Fibroblast of villous mesenchyme (primary cell): Measurements from ENCODE around the gene MGAT2. TPM values are rescaled to one million over a fixed set of nuclear protein-coding genes. Genes with fewer than 3 reads are reported as not detected.

ENCODE experiments used
- DNase-seq: peaks from one replicate; pipeline ENCODE4 v3.0.0-alpha.2; 2010; ENCODE audit warnings: low read depth
- H3K4me3 ChIP-seq: 2 replicates; pipeline ENCODE4 v1.5.1; 2011; ENCODE audit warnings: low read depth, mild to moderate bottlenecking, low read length
- CTCF ChIP-seq: IDR thresholded peaks from 2 replicates; pipeline ENCODE4 v1.5.1; 2012; ENCODE audit warnings: low read depth, mild to moderate bottlenecking, low read length; ENCODE audit not compliant: insufficient read depth
- small RNA-seq: library from RNA; depleted of rRNA; stranded (forward); fragments of <200 nt; gene quantifications from one replicate; pipeline ENCODE3, GENCODE V24; 2012
- total RNA-seq: library from RNA; depleted of rRNA; stranded (reverse); fragments of >200 nt; gene quantifications from 2 replicates; pipeline ENCODE4 v1.2.3, GENCODE V29; 2012

Gene MGAT2
- total RNA-seq, 1 donor, result 104 TPM

GRCh38 chr14:49670475-49670874 is 49.9 kb downstream of the MGAT2 start:
- DNase-seq, result no peak
- TF ChIP-seq CTCF, result no peak

More at GRCh38 chr14:49670475-49670874, 49.9 kb downstream of the MGAT2 start:
- no peak overlapping the region for H3K4me3 ChIP-seq

Small RNA genes lying within 50 kb of the gene (small RNA-seq; reads per million reads assigned to genes)
- gene AL139099.3 (not detected), gene AL139099.4 (not detected), gene RF00019 (not detected)

Other genes starting within 250 kb of the MGAT2 start
- 2,020 and 2,708 TPM in 2 replicates for gene RPS29, start 34.4 kb upstream of the MGAT2 start, total RNA-seq
- gene LRR1, start 21.9 kb upstream of the MGAT2 start, total RNA-seq, result 20.9 and 26.8 TPM in 2 replicates
- gene RPL36AL, start 173 bp upstream of the MGAT2 start, total RNA-seq, result 175 and 217 TPM in 2 replicates
- gene DNAAF2, start 14.4 kb downstream of the MGAT2 start, total RNA-seq, result 8.4 and 11.7 TPM in 2 replicates
- 14.2 and 17.3 TPM in 2 replicates for gene POLE2, start 67.4 kb downstream of the MGAT2 start, total RNA-seq
- gene KLHDC1, start 72.3 kb downstream of the MGAT2 start, total RNA-seq, result 2.6 and 3.0 TPM in 2 replicates
- gene KLHDC2, start 147.4 kb downstream of the MGAT2 start, total RNA-seq, result 63.0 and 73.1 TPM in 2 replicates
- gene NEMF, start 232.0 kb downstream of the MGAT2 start, total RNA-seq, result 70.0 and 72.5 TPM in 2 replicates